Uterus (tissue), 2 donors: Measurements from ENCODE around the gene ARAP1.

Source experiments
- POLR2A ChIP-seq, 2 donors: fragments of 450-650 bp; IDR thresholded peaks; one replicate each; pipeline ENCODE4 v1.6.1; 2016; ENCODE audit warnings: antibody characterized with exemption in 2 of 2, mild to moderate bottlenecking in 1 of 2, moderate library complexity in 1 of 2
- TF ChIP-seq, protein P1 (sequence below), 4 experiments: fragments of 200-600 bp in 2 of 4; fragments of 450-650 bp in 2 of 4; sonication (generic) in 2 of 4; IDR thresholded peaks; one replicate each; pipeline ENCODE4 v1.5.1; 2016 to 2019; ENCODE audit warnings: antibody characterized with exemption in 4 of 4, mild to moderate bottlenecking in 2 of 4, moderate library complexity in 1 of 4

DNA sequence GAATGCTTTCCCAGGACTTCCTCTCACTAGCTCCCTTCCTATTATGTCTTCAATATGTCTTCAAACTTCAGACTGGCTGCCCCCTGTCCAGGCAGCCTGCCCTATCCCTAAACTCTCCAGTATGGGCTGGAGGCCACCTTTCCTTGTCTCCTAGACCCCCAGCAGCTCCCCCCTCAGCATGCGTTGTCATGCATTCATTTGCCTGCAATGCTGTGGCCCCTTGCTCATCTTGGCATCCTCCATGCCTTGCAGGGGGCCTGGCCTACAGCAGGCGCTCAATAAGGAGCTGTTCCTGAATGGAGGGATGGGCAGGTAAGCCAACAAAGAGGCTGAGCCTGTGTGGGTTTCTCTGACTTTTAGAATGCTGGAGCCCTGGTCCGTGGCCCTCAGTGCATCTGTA lies 16.4 kb upstream of the ARAP1 start:
- TF ChIP-seq, protein P1, sequence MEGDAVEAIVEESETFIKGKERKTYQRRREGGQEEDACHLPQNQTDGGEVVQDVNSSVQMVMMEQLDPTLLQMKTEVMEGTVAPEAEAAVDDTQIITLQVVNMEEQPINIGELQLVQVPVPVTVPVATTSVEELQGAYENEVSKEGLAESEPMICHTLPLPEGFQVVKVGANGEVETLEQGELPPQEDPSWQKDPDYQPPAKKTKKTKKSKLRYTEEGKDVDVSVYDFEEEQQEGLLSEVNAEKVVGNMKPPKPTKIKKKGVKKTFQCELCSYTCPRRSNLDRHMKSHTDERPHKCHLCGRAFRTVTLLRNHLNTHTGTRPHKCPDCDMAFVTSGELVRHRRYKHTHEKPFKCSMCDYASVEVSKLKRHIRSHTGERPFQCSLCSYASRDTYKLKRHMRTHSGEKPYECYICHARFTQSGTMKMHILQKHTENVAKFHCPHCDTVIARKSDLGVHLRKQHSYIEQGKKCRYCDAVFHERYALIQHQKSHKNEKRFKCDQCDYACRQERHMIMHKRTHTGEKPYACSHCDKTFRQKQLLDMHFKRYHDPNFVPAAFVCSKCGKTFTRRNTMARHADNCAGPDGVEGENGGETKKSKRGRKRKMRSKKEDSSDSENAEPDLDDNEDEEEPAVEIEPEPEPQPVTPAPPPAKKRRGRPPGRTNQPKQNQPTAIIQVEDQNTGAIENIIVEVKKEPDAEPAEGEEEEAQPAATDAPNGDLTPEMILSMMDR (IDR thresholded peaks at IDR 0.05) = no peak
- TF ChIP-seq POLR2A (IDR thresholded peaks at IDR 0.05) = no peak
